T-helper 1 cell treated with Interleukin-12 subunit alpha and Interleukin-12 subunit beta and Interleukin-4 antibody, amounts not matched to agents 30 ng/mL and 1 ng/mL, for 36 hours (primary cell): ENCODE results near the gene CMAS. TPM values are rescaled to one million over a fixed set of nuclear protein-coding genes. Genes with fewer than 3 reads are reported as not detected.
"Not testable (repeated sequence)": the region's sequence is repeated elsewhere in the genome, so short reads cannot be mapped to it uniquely, and the experiment has no call there.

ENCODE experiments used
- intact Hi-C: fragments of 100-400 bp; cut with micrococcal nuclease; formaldehyde crosslinking; loops from one replicate; pipeline ENCODE4 v1.15.1; 2024
- total RNA-seq: library from RNA; stranded (reverse); gene quantifications from 2 replicates; pipeline ENCODE4 v1.2.3, GENCODE V29; 2022

The CMAS gene
- total RNA-seq, 1 donor from 2014 or later, result 35.2 TPM

GRCh38 chr12:22046968-22047390 is 961 bp downstream of the CMAS start:
- intact Hi-C loops, result loop anchor here (1.0 to 2.0 kb wide), 8 partner anchors 288 to 610 kb away; partner anchors contain the start of genes C2CD5, ETNK1, GOLT1B and LDHB

GRCh38 chr12:22047494-22047893 is 1.5 kb downstream of the CMAS start:
- intact Hi-C loops, result loop anchor here (2.0 kb wide), 1 partner anchor 391 kb away; the partner anchor contains the start of gene LDHB

- intact Hi-C loops, result no loop called here
These were observed 2.5 kb downstream of the CMAS start for GRCh38 chr12:22048351-22049041.

- intact Hi-C loops, result no loop called here
These were observed 4.1 kb downstream of the CMAS start for GRCh38 chr12:22050078-22050477.

GRCh38 chr12:22051114-22051698 is 5.2 kb downstream of the CMAS start:
- intact Hi-C loops, result no loop called here

- intact Hi-C loops, result not testable (repeated sequence)
These were observed 7.0 kb downstream of the CMAS start for GRCh38 chr12:22052994-22053393.

GRCh38 chr12:22054155-22054554 is 8.1 kb downstream of the CMAS start:
- intact Hi-C loops, result no loop called here

GRCh38 chr12:22056607-22057006 is 10.6 kb downstream of the CMAS start:
- intact Hi-C loops, result no loop called here

GRCh38 chr12:22059976-22060647 is 14.1 kb downstream of the CMAS start:
- intact Hi-C loops, result no loop called here

- intact Hi-C loops, result no loop called here
These were observed 18.9 kb downstream of the CMAS start for GRCh38 chr12:22064968-22065367.

- intact Hi-C loops, result no loop called here
These were observed 20.3 kb downstream of the CMAS start for GRCh38 chr12:22066310-22066709.

- intact Hi-C loops, result no loop called here
These were observed 23.8 kb downstream of the CMAS start for GRCh38 chr12:22069851-22070250.

- intact Hi-C loops, result loop anchor here (10.0 kb wide), 1 partner anchor 553 kb away; no protein-coding TSS in a partner anchor
These were observed 36.2 kb downstream of the CMAS start for GRCh38 chr12:22082190-22082701.

- intact Hi-C loops, result loop anchor here (1.0 to 10.0 kb wide), 5 partner anchors 90 to 552 kb away; no protein-coding TSS in a partner anchor
These were observed 37.1 kb downstream of the CMAS start for GRCh38 chr12:22083167-22083566.

- intact Hi-C loops, result loop anchor here (10.0 kb wide), 1 partner anchor 550 kb away; no protein-coding TSS in a partner anchor
These were observed 38.8 kb downstream of the CMAS start for GRCh38 chr12:22084852-22085251.

- intact Hi-C loops, result loop anchor here (10.0 kb wide), 1 partner anchor 546 kb away; no protein-coding TSS in a partner anchor
These were observed 42.9 kb downstream of the CMAS start for GRCh38 chr12:22088886-22089285.

GRCh38 chr12:22089486-22089885 is 43.5 kb downstream of the CMAS start:
- intact Hi-C loops, result loop anchor here (10.0 kb wide), 1 partner anchor 545 kb away; no protein-coding TSS in a partner anchor

- intact Hi-C loops, result loop anchor here (5.0 kb wide), 1 partner anchor 402 kb away; no protein-coding TSS in a partner anchor
These were observed 53.0 kb downstream of the CMAS start for GRCh38 chr12:22099062-22099461.

GRCh38 chr12:22100958-22101748 is 55.1 kb downstream of the CMAS start:
- intact Hi-C loops, result loop anchor here (1.0 to 2.0 kb wide), 6 partner anchors 46 to 359 kb away; no protein-coding TSS in a partner anchor

- intact Hi-C loops, result loop anchor here (1.0 to 2.0 kb wide), 6 partner anchors 45 to 359 kb away; no protein-coding TSS in a partner anchor
These were observed 55.8 kb downstream of the CMAS start for GRCh38 chr12:22101749-22102243.
